BE2C (cell line): ENCODE results near the gene NAA20.
A peak's percentile ranks its signal among the peaks of the same experiment; 100 is the strongest.

Experiments
- DNase-seq: peaks from one replicate; pipeline ENCODE4 v3.0.0-alpha.2; 2020
- H3K27me3 ChIP-seq: fragments of 250-450 bp; sonication (Bioruptor Pico); 2 replicates; pipeline ENCODE4 v1.5.1; 2020; ENCODE audit warnings: mild to moderate bottlenecking
- H3K36me3 ChIP-seq: fragments of 250-450 bp; sonication (Bioruptor Pico); 2 replicates; pipeline ENCODE4 v1.5.1; 2020; ENCODE audit warnings: mild to moderate bottlenecking
- H3K4me1 ChIP-seq: fragments of 250-450 bp; sonication (Bioruptor Pico); 2 replicates; pipeline ENCODE4 v1.5.1; 2020
- H3K4me3 ChIP-seq: 2 replicates; pipeline ENCODE4 v1.5.1; 2011; ENCODE audit warnings: low read depth, low read length
- H3K9me3 ChIP-seq: fragments of 250-450 bp; sonication (Bioruptor Pico); 2 replicates; pipeline ENCODE4 v1.5.1; 2020
- TF ChIP-seq, protein P1 (sequence below): IDR thresholded peaks from 2 replicates; pipeline ENCODE4 v1.5.1; 2012; ENCODE audit warnings: mild to moderate bottlenecking, low read depth, low read length

The NAA20 gene

GRCh38 chr20:20051767-20052073, 34.6 kb downstream of the NAA20 start:
- Histone ChIP-seq H3K9me3 (no peaks in the 10 kb centered on the region), H3K4me3 (peak overlapping the region; percentile 97), H3K36me3 (peaks cover 25% of the 10 kb centered on the region), H3K27me3 (no peaks in the 10 kb centered on the region), H3K4me1 (no peaks in the 10 kb centered on the region)
- no peak for DNase-seq
- TF ChIP-seq, protein P1, sequence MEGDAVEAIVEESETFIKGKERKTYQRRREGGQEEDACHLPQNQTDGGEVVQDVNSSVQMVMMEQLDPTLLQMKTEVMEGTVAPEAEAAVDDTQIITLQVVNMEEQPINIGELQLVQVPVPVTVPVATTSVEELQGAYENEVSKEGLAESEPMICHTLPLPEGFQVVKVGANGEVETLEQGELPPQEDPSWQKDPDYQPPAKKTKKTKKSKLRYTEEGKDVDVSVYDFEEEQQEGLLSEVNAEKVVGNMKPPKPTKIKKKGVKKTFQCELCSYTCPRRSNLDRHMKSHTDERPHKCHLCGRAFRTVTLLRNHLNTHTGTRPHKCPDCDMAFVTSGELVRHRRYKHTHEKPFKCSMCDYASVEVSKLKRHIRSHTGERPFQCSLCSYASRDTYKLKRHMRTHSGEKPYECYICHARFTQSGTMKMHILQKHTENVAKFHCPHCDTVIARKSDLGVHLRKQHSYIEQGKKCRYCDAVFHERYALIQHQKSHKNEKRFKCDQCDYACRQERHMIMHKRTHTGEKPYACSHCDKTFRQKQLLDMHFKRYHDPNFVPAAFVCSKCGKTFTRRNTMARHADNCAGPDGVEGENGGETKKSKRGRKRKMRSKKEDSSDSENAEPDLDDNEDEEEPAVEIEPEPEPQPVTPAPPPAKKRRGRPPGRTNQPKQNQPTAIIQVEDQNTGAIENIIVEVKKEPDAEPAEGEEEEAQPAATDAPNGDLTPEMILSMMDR: no peak

GRCh38 chr20:20052074-20052970, 35.2 kb downstream of the NAA20 start, which contains the start of the genes CFAP61 and CRNKL1:
TSS of gene CFAP61 (plus strand) at chr20:20052532. CDS start at chr20:20056654, 4,122 bp downstream.
TSS of gene CRNKL1 (minus strand) at chr20:20052466. CDS start at chr20:20052342, 124 bp downstream.
- TF ChIP-seq, protein P1: 0 out of 2 replicates have a peak, but pooled peaks have one; percentile 2
- H3K9me3 ChIP-seq: no peaks in the 10 kb centered on the region
- peak; percentile 97 for DNase-seq

GRCh38 chr20:20060234-20060998, 43.3 kb downstream of the NAA20 start:
- DNase-seq: no peak
- peaks cover 9% of the 10 kb centered on the region for H3K27me3 ChIP-seq
- H3K4me1 ChIP-seq: no peaks in the 10 kb centered on the region
- TF ChIP-seq, protein P1: no peak
- H3K9me3 ChIP-seq: no peaks in the 10 kb centered on the region
- no peak overlapping the region for H3K4me3 ChIP-seq
- no peaks in the 10 kb centered on the region for H3K36me3 ChIP-seq

More at GRCh38 chr20:20052074-20052970, 35.2 kb downstream of the NAA20 start, which contains the start of the genes CFAP61 and CRNKL1:
- H3K36me3 ChIP-seq: peaks cover 20% of the 10 kb centered on the region
- no peaks in the 10 kb centered on the region for H3K27me3 ChIP-seq
- H3K4me1 ChIP-seq: no peaks in the 10 kb centered on the region
- peak within 1 kb of the TSS; percentile 97 for H3K4me3 ChIP-seq

DNA sequence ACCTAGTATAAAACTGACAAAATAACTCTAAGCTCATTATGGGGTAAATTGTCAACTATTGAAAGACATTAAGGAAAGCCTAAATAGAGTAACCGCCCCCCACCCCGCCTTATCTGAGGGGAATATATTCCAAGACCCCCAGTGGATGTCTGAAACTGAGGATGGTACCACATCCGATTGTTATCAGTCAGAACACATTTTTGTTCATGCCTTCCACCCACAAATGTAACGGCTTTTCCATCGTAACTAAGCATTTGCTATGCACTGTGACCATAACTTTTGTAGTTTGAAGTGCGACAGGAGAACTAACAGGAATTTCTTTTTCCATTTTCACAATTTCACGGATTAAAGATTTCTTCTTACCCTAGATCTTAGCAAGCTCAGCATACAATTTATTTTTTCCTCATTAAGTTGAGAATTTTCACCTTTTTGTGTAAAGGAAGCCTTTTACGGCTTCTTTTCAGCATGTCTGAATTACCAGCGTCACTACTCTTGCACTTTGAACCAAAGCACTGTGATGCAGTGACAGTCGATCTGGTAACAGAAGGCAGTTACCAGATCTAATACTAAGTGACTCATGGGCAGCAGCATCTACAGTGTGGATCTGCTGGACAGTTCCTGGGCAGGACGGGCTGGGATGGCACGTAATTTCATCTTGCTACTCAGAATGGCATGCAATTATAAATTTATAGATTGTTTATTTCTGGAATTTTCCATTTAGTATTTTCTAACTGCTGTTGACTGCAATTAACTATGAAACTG, 47.0 kb downstream of the NAA20 start:
- no peak overlapping the region for H3K4me3 ChIP-seq
- no peaks in the 10 kb centered on the region for H3K36me3 ChIP-seq
- H3K9me3 ChIP-seq: no peaks in the 10 kb centered on the region
- H3K4me1 ChIP-seq: no peaks in the 10 kb centered on the region
- no peak for DNase-seq
- H3K27me3 ChIP-seq: peaks cover 9% of the 10 kb centered on the region
- TF ChIP-seq, protein P1: no peak

DNA sequence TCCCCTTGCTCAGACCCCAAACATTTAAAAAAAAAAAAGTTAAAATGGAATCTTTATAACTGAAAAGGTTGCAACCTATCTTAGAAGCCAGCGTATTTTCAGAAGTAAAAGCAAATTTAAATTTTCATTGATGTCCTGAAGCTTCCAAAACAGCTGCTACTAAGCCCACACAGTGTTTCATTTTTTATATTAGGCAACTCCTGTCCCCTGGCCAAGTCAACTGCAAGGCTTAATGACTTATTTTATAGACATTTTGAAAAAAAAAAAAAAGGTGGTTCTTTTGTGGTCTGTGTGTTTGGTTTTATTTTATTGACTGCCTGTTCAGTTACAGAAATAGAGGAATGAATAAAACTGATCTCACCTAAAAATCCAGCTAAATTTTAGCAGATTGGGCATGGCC, 48.2 kb downstream of the NAA20 start:
- Histone ChIP-seq H3K27me3 (peaks cover 9% of the 10 kb centered on the region), H3K4me1 (no peaks in the 10 kb centered on the region), H3K9me3 (no peaks in the 10 kb centered on the region), H3K36me3 (no peaks in the 10 kb centered on the region), H3K4me3 (no peak overlapping the region)
- DNase-seq: no peak
- TF ChIP-seq, protein P1: no peak
